ENCODE measurements around the gene TMEM125. TPM values are rescaled to one million over a fixed set of nuclear protein-coding genes. Genes with fewer than 3 reads are reported as not detected.

The TMEM125 gene
- total and polyA plus RNA-seq, 5 experiments from 2014 or later, result 0.23 to 0.33 TPM; not detected in 3

- no peak overlapping the region for H3K27ac Mint-ChIP-seq
- H3K36me3 Mint-ChIP-seq, result no peaks in the 10 kb centered on the region
- POLR2A ChIA-PET, result no interaction called here
- H3K4me1 Mint-ChIP-seq, result no peaks in the 10 kb centered on the region
- ATAC-seq, result no peak
- H3K4me3 Mint-ChIP-seq, result no peak overlapping the region
- no peak for DNase-seq
- H3K9me3 Mint-ChIP-seq, result no peaks in the 10 kb centered on the region
- H3K27me3 Mint-ChIP-seq, result peaks cover 0 to 2% (median 0%) of the 10 kb centered on the region in 5 donors
Measured at GRCh38 chr1:43314233-43314632, 44.5 kb downstream of the TMEM125 start.

- no peaks in the 10 kb centered on the region for H3K36me3 Mint-ChIP-seq
- POLR2A ChIA-PET, result no interaction called here
- DNase-seq (no peak), ATAC-seq (no peak)
- H3K27ac Mint-ChIP-seq, result peak overlapping the region in 1 of 10 donors; percentile 30
- peaks cover 0 to 2% (median 0%) of the 10 kb centered on the region in 5 donors for H3K27me3 Mint-ChIP-seq
- no peaks in the 10 kb centered on the region for H3K9me3 Mint-ChIP-seq
- H3K4me1 Mint-ChIP-seq, result no peaks in the 10 kb centered on the region
- no peak overlapping the region for H3K4me3 Mint-ChIP-seq
Measured at GRCh38 chr1:43315481-43315880, 45.7 kb downstream of the TMEM125 start.

GRCh38 chr1:43315963-43316737 lies 46.4 kb downstream of the TMEM125 start:
- Mint-ChIP-seq H3K4me1 (no peaks in the 10 kb centered on the region), H3K4me3 (no peak overlapping the region), H3K36me3 (no peaks in the 10 kb centered on the region), H3K27ac (no peak overlapping the region), H3K9me3 (no peaks in the 10 kb centered on the region), H3K27me3 (no peaks in the 10 kb centered on the region)
- DNase-seq, result no peak
- no peak for ATAC-seq
- POLR2A ChIA-PET, result no interaction called here

GRCh38 chr1:43316738-43317520 lies 47.1 kb downstream of the TMEM125 start:
- Mint-ChIP-seq H3K27ac (peak overlapping the region in 2 of 10 donors; percentile 57 to 68), H3K4me3 (no peak overlapping the region), H3K36me3 (no peaks in the 10 kb centered on the region), H3K9me3 (no peaks in the 10 kb centered on the region), H3K27me3 (no peaks in the 10 kb centered on the region), H3K4me1 (no peaks in the 10 kb centered on the region)
- POLR2A ChIA-PET, result no interaction called here
- ATAC-seq (no peak), DNase-seq (no peak)

GRCh38 chr1:43317817-43318471 lies 48.2 kb downstream of the TMEM125 start:
- POLR2A ChIA-PET, result no interaction called here
- Mint-ChIP-seq H3K4me1 (no peaks in the 10 kb centered on the region), H3K36me3 (no peaks in the 10 kb centered on the region), H3K9me3 (no peaks in the 10 kb centered on the region), H3K27me3 (no peaks in the 10 kb centered on the region), H3K27ac (peak overlapping the region in 3 of 10 donors; percentile 18 to 70 (median 68)), H3K4me3 (no peak overlapping the region)
- ATAC-seq (no peak), DNase-seq (peak in 1 of 10 donors; percentile 54)

GRCh38 chr1:43318831-43319230 lies 49.0 kb downstream of the TMEM125 start:
- Mint-ChIP-seq H3K9me3 (peaks cover 0 to under 1% (median 0%) of the 10 kb centered on the region in 9 donors), H3K27me3 (no peaks in the 10 kb centered on the region), H3K4me3 (no peak overlapping the region), H3K36me3 (no peaks in the 10 kb centered on the region), H3K4me1 (no peaks in the 10 kb centered on the region), H3K27ac (peak overlapping the region in 1 of 10 donors; percentile 52)
- ATAC-seq (no peak), DNase-seq (no peak)
- POLR2A ChIA-PET, result no interaction called here

- Mint-ChIP-seq H3K9me3 (peaks cover 0 to 5% (median 2%) of the 10 kb centered on the region in 9 donors), H3K4me3 (no peak overlapping the region), H3K36me3 (peaks cover 0 to 3% (median 2%) of the 10 kb centered on the region in 3 donors), H3K27me3 (no peaks in the 10 kb centered on the region), H3K27ac (peak overlapping the region in 1 of 10 donors; percentile 52), H3K4me1 (peaks cover 0 to 1% (median 0%) of the 10 kb centered on the region in 4 donors)
- no peak for DNase-seq
- POLR2A ChIA-PET, result no interaction called here
- no peak for ATAC-seq
Measured at GRCh38 chr1:43319288-43319687, 49.5 kb downstream of the TMEM125 start.

- H3K27me3 Mint-ChIP-seq, result no peaks in the 10 kb centered on the region
- ATAC-seq (no peak), DNase-seq (no peak)
- no peak overlapping the region for H3K4me3 Mint-ChIP-seq
- peaks cover 0 to 2% (median 0%) of the 10 kb centered on the region in 4 donors for H3K4me1 Mint-ChIP-seq
- peaks cover 0 to 10% (median 7%) of the 10 kb centered on the region in 9 donors for H3K9me3 Mint-ChIP-seq
- H3K36me3 Mint-ChIP-seq, result peaks cover 0 to 8% (median 7%) of the 10 kb centered on the region in 3 donors
- peak overlapping the region in 2 of 10 donors; percentile 52 to 73 for H3K27ac Mint-ChIP-seq
- POLR2A ChIA-PET, result no interaction called here
Measured at GRCh38 chr1:43319766-43320165, 50.0 kb downstream of the TMEM125 start.

- no peak overlapping the region for H3K4me3 Mint-ChIP-seq
- H3K27ac Mint-ChIP-seq, result no peak overlapping the region
- H3K27me3 Mint-ChIP-seq, result no peaks in the 10 kb centered on the region
- H3K4me1 Mint-ChIP-seq, result peaks cover 0 to 2% (median 0%) of the 10 kb centered on the region in 4 donors
- peaks cover 1 to 21% (median 16%) of the 10 kb centered on the region in 9 donors for H3K9me3 Mint-ChIP-seq
- H3K36me3 Mint-ChIP-seq, result peaks cover 0 to 19% (median 16%) of the 10 kb centered on the region in 3 donors
- ATAC-seq, result no peak
- POLR2A ChIA-PET, result interaction anchor here (0.6 to 1.5 kb wide), 2 partner anchors 8 to 76 kb away, joined by 3 read pairs; no protein-coding TSS in a partner anchor
- peak in 1 of 10 donors; percentile 51 for DNase-seq
Measured at GRCh38 chr1:43321331-43321891, 51.6 kb downstream of the TMEM125 start.

- POLR2A ChIA-PET, result no interaction called here
- DNase-seq (peak in 1 of 10 donors; percentile 26), ATAC-seq (no peak)
- peaks cover 0 to 24% (median 16%) of the 10 kb centered on the region in 3 donors for H3K36me3 Mint-ChIP-seq
- H3K4me1 Mint-ChIP-seq, result peaks cover 0 to 4% (median under 1%) of the 10 kb centered on the region in 4 donors
- no peaks in the 10 kb centered on the region for H3K27me3 Mint-ChIP-seq
- peaks cover 1 to 29% (median 17%) of the 10 kb centered on the region in 9 donors for H3K9me3 Mint-ChIP-seq
- no peak overlapping the region for H3K27ac Mint-ChIP-seq
- H3K4me3 Mint-ChIP-seq, result no peak overlapping the region
Measured at GRCh38 chr1:43322506-43322905, 52.7 kb downstream of the TMEM125 start.

Measured in naive thymus-derived CD8-positive, alpha-beta T cell (primary cell).